HepG2 (cell line): Measurements from ENCODE around the gene BPHL. TPM values are rescaled to one million over a fixed set of nuclear protein-coding genes. Genes with fewer than 3 reads are reported as not detected.

ENCODE experiments used
- ASH2L ChIP-seq: fragments of 300-600, 200-600 bp; sonication (generic); IDR thresholded peaks from 2 replicates; pipeline ENCODE4 v1.7.0; 2017; ENCODE audit warnings: low read depth, mild to moderate bottlenecking, moderate library complexity, mixed read lengths, low read length; ENCODE audit not compliant: insufficient read length
- CREB1 ChIP-seq, 2 experiments: fragments of 450-650 bp in 1 of 2; IDR thresholded peaks; 2 replicates each; pipeline ENCODE4 v1.6.1; 2016 to 2017; ENCODE audit warnings: control low read depth in 1 of 2, mild to moderate bottlenecking in 1 of 2, missing compliant biosample characterization in 1 of 2, missing genetic modification characterization in 1 of 2
- CREM ChIP-seq, 2 experiments: sonication (generic) in 1 of 2; formaldehyde crosslinking in 1 of 2; IDR thresholded peaks; 2 replicates each; pipeline versions ENCODE4 v1.4.0 to v1.6.1; 2016 to 2020; ENCODE audit warnings: antibody characterized with exemption in 1 of 2, mild to moderate bottlenecking in 1 of 2, missing genetic modification reagents in 1 of 2
- FOXK1 ChIP-seq: sonication (generic); formaldehyde crosslinking; IDR thresholded peaks from 2 replicates; pipeline ENCODE4 v1.4.0; 2020; ENCODE audit warnings: low read depth, missing genetic modification reagents, borderline replicate concordance
- FOXO1 ChIP-seq: sonication (generic); formaldehyde crosslinking; IDR thresholded peaks from 2 replicates; pipeline ENCODE4 v1.4.0; 2020; ENCODE audit warnings: missing genetic modification reagents
- HNRNPL ChIP-seq: fragments of 200-400 bp; formaldehyde crosslinking; IDR thresholded peaks from 2 replicates; pipeline ENCODE4 v1.6.1; 2017; ENCODE audit warnings: mild to moderate bottlenecking, low read depth, low read length
- HOXD1 ChIP-seq: sonication (generic); formaldehyde crosslinking; IDR thresholded peaks from 2 replicates; pipeline ENCODE4 v1.5.0; 2020; ENCODE audit warnings: missing genetic modification reagents
- KDM5B ChIP-seq: sonication (generic); formaldehyde crosslinking; IDR thresholded peaks from 2 replicates; pipeline ENCODE4 v1.4.0; 2020; ENCODE audit warnings: missing genetic modification reagents, mild to moderate bottlenecking, borderline replicate concordance
- KLF16 ChIP-seq, 2 experiments: sonication (generic) in 1 of 2; formaldehyde crosslinking in 1 of 2; IDR thresholded peaks; 2 replicates each; pipeline versions ENCODE4 v1.6.1 to v1.8.0; 2016 to 2023; ENCODE audit warnings: missing genetic modification reagents in 2 of 2, missing compliant biosample characterization in 1 of 2
- NFIB ChIP-seq: sonication (generic); formaldehyde crosslinking; IDR thresholded peaks from 2 replicates; pipeline ENCODE4 v1.9.0; 2021; ENCODE audit warnings: missing genetic modification reagents, mild to moderate bottlenecking, borderline replicate concordance
- NR2F1 ChIP-seq, 2 experiments: fragments of 450-650 bp in 1 of 2; formaldehyde crosslinking in 1 of 2; IDR thresholded peaks; 2 replicates each; pipeline versions ENCODE4 v1.5.0 to v1.6.1; 2016 to 2020; ENCODE audit warnings: mild to moderate bottlenecking in 1 of 2, missing compliant biosample characterization in 1 of 2, missing genetic modification reagents in 1 of 2, moderate library complexity in 1 of 2
- PHF21A ChIP-seq: sonication (generic); formaldehyde crosslinking; IDR thresholded peaks from 2 replicates; pipeline ENCODE4 v1.5.0; 2020; ENCODE audit warnings: mild to moderate bottlenecking, missing genetic modification reagents
- RFXAP ChIP-seq: sonication (generic); formaldehyde crosslinking; IDR thresholded peaks from 2 replicates; pipeline ENCODE4 v1.4.0; 2020; ENCODE audit warnings: missing genetic modification reagents, borderline replicate concordance
- SP4 ChIP-seq: sonication (generic); formaldehyde crosslinking; IDR thresholded peaks from 2 replicates; pipeline ENCODE4 v1.8.1; 2023; ENCODE audit warnings: mild to moderate bottlenecking, missing genetic modification reagents
- TARDBP ChIP-seq: sonication (generic); formaldehyde crosslinking; IDR thresholded peaks from 2 replicates; pipeline ENCODE4 v1.8.0; 2022; ENCODE audit warnings: mild to moderate bottlenecking, missing genetic modification reagents
- ZFP36L2 ChIP-seq: sonication (generic); formaldehyde crosslinking; IDR thresholded peaks from 2 replicates; pipeline ENCODE4 v1.4.0; 2020; ENCODE audit warnings: missing genetic modification reagents
- ZFP37 ChIP-seq: sonication (generic); formaldehyde crosslinking; IDR thresholded peaks from 2 replicates; pipeline ENCODE4 v1.4.0; 2020; ENCODE audit warnings: missing genetic modification reagents, borderline replicate concordance
- ZNF552 ChIP-seq: sonication (generic); formaldehyde crosslinking; IDR thresholded peaks from 2 replicates; pipeline ENCODE4 v1.9.0; 2022; ENCODE audit warnings: missing genetic modification reagents, mild to moderate bottlenecking, borderline replicate concordance
- polyA plus RNA-seq, 8 experiments: library from polyadenylated mRNA; depleted of rRNA in 3 of 8; stranded (reverse) in 7 of 8; unstranded in 1 of 8; fragments of >200 nt; fragmentation: Illumina TruSeq in 4 of 8; extraction: Trizol in 4 of 8; gene quantifications; 2 replicates each; pipeline versions ENCODE4 v1.2.1 to v1.2.3, GENCODE V29; 2011 to 2016; ENCODE audit warnings: low read depth in 4 of 8, missing spikeins in 1 of 8, mixed read lengths in 1 of 8; ENCODE audit not compliant: insufficient read depth in 1 of 8
- total RNA-seq, 5 experiments: library from RNA; depleted of rRNA; stranded (reverse); fragments of >200 nt; fragmentation: Illumina TruSeq; extraction: Trizol; gene quantifications; 2 replicates each; pipeline ENCODE4 v1.2.3, GENCODE V29; 2016; ENCODE audit warnings: low read depth in 1 of 5
- TF ChIP-seq, protein P1 (sequence below): sonication (generic); formaldehyde crosslinking; IDR thresholded peaks from 2 replicates; pipeline ENCODE4 v1.8.0; 2022; ENCODE audit warnings: mild to moderate bottlenecking, missing genetic modification reagents, borderline replicate concordance
- TF ChIP-seq, protein P2 (sequence below): sonication (generic); formaldehyde crosslinking; IDR thresholded peaks from 2 replicates; pipeline ENCODE4 v1.4.0; 2020; ENCODE audit warnings: mild to moderate bottlenecking, low read depth, missing genetic modification reagents
- TF ChIP-seq, protein P3 (sequence below): sonication (generic); formaldehyde crosslinking; IDR thresholded peaks from 2 replicates; pipeline ENCODE4 v1.4.0; 2020; ENCODE audit warnings: missing genetic modification reagents
- TF ChIP-seq, protein P4 (sequence below): sonication (generic); formaldehyde crosslinking; IDR thresholded peaks from 2 replicates; pipeline ENCODE4 v1.4.0; 2020; ENCODE audit warnings: missing genetic modification reagents, low read depth, mild to moderate bottlenecking, borderline replicate concordance
- TF ChIP-seq, protein P5 (sequence below): sonication (generic); formaldehyde crosslinking; IDR thresholded peaks from 2 replicates; pipeline ENCODE4 v1.4.0; 2020; ENCODE audit warnings: mild to moderate bottlenecking, missing genetic modification reagents

BPHL gene
- total and polyA plus RNA-seq, 2 of the 13 experiments (the other 11 are each of a cell fraction or from before 2014, with no cell fraction given): 37.8 to 39.5 TPM

DNA sequence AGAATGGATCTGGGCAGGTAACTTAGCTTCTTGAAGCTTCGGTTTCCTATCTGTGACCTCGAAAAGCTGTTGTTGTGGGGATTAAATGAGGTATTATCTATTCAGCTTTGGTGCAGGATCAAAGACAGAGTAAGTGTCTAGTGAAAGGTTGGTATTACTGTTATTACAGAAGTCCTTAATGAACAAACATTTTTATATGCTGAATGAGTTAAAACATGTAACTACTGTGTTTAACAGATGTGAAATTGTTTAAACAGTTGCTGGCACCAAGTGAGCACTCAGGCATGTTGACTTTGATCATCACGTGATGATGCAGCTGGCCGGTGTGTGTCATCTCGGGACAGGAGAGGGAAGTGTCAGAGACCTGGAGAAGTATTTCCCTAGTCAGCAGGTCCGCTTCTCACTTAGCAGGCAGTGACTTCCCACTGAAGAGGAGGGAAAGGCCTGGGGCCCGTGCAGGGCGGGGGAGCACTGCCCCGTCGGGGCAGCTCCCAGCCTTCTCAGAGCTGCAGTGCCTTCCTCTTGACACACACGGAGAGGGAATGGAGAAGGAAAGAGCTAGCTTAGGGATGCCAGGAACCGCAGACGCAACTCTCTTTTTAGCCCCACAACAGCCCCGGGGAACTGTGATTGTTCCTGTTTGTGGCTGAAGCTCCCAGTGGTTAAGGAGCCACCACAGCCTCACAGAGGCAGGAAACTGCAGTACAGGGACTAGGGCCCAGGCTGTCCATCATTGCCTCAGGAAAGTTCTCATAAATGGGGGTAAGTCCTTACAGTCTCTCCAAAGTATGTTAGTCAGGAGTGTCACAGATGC is 20.8 kb downstream of the BPHL start (continued):
- TF ChIP-seq, protein P1, sequence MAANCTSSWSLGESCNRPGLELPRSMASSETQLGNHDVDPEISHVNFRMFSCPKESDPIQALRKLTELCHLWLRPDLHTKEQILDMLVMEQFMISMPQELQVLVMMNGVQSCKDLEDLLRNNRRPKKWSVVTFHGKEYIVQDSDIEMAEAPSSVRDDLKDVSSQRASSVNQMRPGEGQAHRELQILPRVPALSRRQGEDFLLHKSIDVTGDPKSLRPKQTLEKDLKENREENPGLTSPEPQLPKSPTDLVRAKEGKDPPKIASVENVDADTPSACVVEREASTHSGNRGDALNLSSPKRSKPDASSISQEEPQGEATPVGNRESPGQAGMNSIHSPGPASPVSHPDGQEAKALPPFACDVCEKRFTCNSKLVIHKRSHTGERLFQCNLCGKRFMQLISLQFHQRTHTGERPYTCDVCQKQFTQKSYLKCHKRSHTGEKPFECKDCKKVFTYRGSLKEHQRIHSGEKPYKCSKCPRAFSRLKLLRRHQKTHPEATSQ: no peak
- TF ChIP-seq NR2F1 (CRISPR knock-in tag; IDR thresholded peaks at IDR 0.05) (0 out of 4 replicates have a peak, but pooled peaks have one; percentile 13 to 20), SP4 (no peak), KLF16 (CRISPR knock-in tag; IDR thresholded peaks at IDR 0.05) (peak in 1 of 2 experiments; percentile 79; a peak in 2 of 4 replicates), PHF21A (peak; percentile 98), ZFP36L2 (CRISPR knock-in tag) (no peak), CREM (IDR thresholded peaks at IDR 0.05) (peak; percentile 71), CREM (CRISPR knock-in tag; IDR thresholded peaks at IDR 0.05) (no peak), FOXO1 (CRISPR knock-in tag) (peak; percentile 86), ZFP37 (CRISPR knock-in tag) (peak; percentile 70; the same call in 1 of the 2 replicates), KDM5B (CRISPR knock-in tag) (peak; percentile 53; the same call in 1 of the 2 replicates), HNRNPL (no peak), ASH2L (peak; percentile 82), CREB1 (IDR thresholded peaks at IDR 0.05) (peak; percentile 85), CREB1 (CRISPR knock-in tag; IDR thresholded peaks at IDR 0.05) (peak; percentile 77), TARDBP (CRISPR knock-in tag) (peak; percentile 97), ZNF552 (CRISPR knock-in tag) (no peak), FOXK1 (CRISPR knock-in tag) (peak; percentile 98), NFIB (no peak), RFXAP (CRISPR knock-in tag) (no peak; the same call in 1 of the 2 replicates), HOXD1 (CRISPR knock-in tag) (no peak)
- TF ChIP-seq, protein P2, sequence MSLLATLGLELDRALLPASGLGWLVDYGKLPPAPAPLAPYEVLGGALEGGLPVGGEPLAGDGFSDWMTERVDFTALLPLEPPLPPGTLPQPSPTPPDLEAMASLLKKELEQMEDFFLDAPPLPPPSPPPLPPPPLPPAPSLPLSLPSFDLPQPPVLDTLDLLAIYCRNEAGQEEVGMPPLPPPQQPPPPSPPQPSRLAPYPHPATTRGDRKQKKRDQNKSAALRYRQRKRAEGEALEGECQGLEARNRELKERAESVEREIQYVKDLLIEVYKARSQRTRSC: no peak
- TF ChIP-seq, protein P3, sequence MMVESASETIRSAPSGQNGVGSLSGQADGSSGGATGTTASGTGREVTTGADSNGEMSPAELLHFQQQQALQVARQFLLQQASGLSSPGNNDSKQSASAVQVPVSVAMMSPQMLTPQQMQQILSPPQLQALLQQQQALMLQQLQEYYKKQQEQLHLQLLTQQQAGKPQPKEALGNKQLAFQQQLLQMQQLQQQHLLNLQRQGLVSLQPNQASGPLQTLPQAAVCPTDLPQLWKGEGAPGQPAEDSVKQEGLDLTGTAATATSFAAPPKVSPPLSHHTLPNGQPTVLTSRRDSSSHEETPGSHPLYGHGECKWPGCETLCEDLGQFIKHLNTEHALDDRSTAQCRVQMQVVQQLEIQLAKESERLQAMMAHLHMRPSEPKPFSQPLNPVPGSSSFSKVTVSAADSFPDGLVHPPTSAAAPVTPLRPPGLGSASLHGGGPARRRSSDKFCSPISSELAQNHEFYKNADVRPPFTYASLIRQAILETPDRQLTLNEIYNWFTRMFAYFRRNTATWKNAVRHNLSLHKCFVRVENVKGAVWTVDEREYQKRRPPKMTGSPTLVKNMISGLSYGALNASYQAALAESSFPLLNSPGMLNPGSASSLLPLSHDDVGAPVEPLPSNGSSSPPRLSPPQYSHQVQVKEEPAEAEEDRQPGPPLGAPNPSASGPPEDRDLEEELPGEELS (CRISPR knock-in tag): peak; percentile 95
- TF ChIP-seq, protein P4, sequence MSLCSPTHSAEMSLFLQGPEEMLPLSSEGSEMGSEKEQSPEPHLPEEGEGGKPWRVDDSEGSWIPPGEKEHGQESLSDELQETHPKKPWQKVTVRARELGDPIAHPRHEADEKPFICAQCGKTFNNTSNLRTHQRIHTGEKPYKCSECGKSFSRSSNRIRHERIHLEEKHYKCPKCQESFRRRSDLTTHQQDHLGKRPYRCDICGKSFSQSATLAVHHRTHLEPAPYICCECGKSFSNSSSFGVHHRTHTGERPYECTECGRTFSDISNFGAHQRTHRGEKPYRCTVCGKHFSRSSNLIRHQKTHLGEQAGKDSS (CRISPR knock-in tag): peak; percentile 91
- TF ChIP-seq, protein P5, sequence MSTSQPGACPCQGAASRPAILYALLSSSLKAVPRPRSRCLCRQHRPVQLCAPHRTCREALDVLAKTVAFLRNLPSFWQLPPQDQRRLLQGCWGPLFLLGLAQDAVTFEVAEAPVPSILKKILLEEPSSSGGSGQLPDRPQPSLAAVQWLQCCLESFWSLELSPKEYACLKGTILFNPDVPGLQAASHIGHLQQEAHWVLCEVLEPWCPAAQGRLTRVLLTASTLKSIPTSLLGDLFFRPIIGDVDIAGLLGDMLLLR (CRISPR knock-in tag): no peak
